ENCODE data around the gene TEX261.

TEX261 gene

GRCh38 chr2:70939001-70939838 is 55.5 kb downstream of the TEX261 start:
- no peak overlapping the region for H3K27ac ChIP-seq
- DNase-seq (ENCODE audit: low read depth, low spot score) = no peak

- no peak for DNase-seq (ENCODE audit: low read depth, low spot score)
Observed at GRCh38 chr2:70938586-70938950, 56.1 kb downstream of the TEX261 start.

GRCh38 chr2:70937866-70938585 is 56.6 kb downstream of the TEX261 start:
- DNase-seq (ENCODE audit: low read depth, low spot score) = no peak
- H3K27ac ChIP-seq = no peak overlapping the region

More at GRCh38 chr2:70938586-70938950, 56.1 kb downstream of the TEX261 start:
- H3K27ac ChIP-seq = no peak overlapping the region

GRCh38 chr2:70936979-70937811 is 57.5 kb downstream of the TEX261 start:
- no peak overlapping the region for H3K27ac ChIP-seq
- DNase-seq (ENCODE audit: low read depth, low spot score) = no peak

- H3K27ac ChIP-seq = no peak overlapping the region
- no peak for DNase-seq (ENCODE audit: low read depth, low spot score)
Observed at GRCh38 chr2:70936165-70936978, 58.3 kb downstream of the TEX261 start.
